ENCODE results near the gene CMSS1. TPM values are rescaled to one million over a fixed set of nuclear protein-coding genes. Genes with fewer than 3 reads are reported as not detected.

The CMSS1 gene
- total and polyA plus RNA-seq, 2 of the 13 experiments (the other 11 are each of a cell fraction or from before 2014, with no cell fraction given): 6.4 to 48.7 TPM

DNA sequence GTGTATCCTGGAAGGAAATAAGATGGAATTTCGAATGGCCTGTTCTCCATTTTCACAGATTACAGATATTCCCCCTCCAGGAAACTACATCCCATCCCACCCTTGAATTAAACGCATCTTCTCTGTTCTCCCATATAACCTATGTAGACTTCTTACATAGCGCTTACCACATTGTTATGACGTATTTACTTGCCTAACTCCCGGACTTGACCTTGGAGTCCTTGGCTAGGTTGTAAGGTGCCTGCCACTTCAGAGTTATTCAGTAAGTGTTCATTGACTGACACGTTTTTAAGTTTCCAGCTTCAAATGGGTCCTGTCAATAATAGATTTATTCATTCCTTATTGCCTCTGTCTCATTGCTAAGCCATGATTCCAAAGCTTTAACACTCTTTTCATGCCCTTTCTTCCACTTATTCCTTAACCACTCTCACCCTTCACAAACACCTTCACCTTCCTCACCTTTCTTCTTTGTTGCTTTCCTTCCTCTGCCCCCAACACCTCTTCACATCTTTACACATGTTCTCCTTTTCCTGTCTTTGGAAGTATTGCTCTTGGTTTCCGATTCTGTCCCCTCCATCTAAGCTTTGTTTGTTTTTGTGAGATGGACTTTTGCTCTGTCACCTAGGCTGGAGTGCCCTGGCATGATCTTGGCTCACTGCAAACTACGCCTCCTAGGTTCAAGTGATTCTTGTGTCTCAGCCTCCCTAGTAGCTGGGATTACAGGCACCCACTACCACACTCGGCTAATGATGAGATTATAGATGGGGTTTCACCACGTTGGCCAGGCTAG is 138.3 kb downstream of the CMSS1 start (continued):
- no peak for TF ChIP-seq NFAT5 (CRISPR knock-in tag; IDR thresholded peaks at IDR 0.05)
- TF ChIP-seq ZNF235 (CRISPR knock-in tag; IDR thresholded peaks at IDR 0.05; ENCODE audit: borderline replicate concordance): no peak
- TF ChIP-seq, protein P1, sequence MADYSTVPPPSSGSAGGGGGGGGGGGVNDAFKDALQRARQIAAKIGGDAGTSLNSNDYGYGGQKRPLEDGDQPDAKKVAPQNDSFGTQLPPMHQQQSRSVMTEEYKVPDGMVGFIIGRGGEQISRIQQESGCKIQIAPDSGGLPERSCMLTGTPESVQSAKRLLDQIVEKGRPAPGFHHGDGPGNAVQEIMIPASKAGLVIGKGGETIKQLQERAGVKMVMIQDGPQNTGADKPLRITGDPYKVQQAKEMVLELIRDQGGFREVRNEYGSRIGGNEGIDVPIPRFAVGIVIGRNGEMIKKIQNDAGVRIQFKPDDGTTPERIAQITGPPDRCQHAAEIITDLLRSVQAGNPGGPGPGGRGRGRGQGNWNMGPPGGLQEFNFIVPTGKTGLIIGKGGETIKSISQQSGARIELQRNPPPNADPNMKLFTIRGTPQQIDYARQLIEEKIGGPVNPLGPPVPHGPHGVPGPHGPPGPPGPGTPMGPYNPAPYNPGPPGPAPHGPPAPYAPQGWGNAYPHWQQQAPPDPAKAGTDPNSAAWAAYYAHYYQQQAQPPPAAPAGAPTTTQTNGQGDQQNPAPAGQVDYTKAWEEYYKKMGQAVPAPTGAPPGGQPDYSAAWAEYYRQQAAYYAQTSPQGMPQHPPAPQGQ (CRISPR knock-in tag; IDR thresholded peaks at IDR 0.05; ENCODE audit: borderline replicate concordance): no peak
- peak; percentile 75 for TF ChIP-seq HNF4A (CRISPR knock-in tag; IDR thresholded peaks at IDR 0.05)
- TF ChIP-seq SOX13 (IDR thresholded peaks at IDR 0.05): no peak
- TF ChIP-seq SOX13 (CRISPR knock-in tag; conservative IDR thresholded peaks at IDR 0.05 in 1 of 2, IDR thresholded peaks at IDR 0.05 in 1 of 2): peak in 1 of 2 experiments; percentile 19; a peak in 1 of 4 replicates
- TF ChIP-seq NFKB2 (CRISPR knock-in tag; IDR thresholded peaks at IDR 0.05; ENCODE audit: borderline replicate concordance): no peak
- TF ChIP-seq ZBTB38 (CRISPR knock-in tag; IDR thresholded peaks at IDR 0.05): peak; percentile 48; the same call in 1 of the 2 replicates
- TF ChIP-seq ZMYM4 (CRISPR knock-in tag; IDR thresholded peaks at IDR 0.05): peak; percentile 86
- no peak for TF ChIP-seq ZNF10 (CRISPR knock-in tag; IDR thresholded peaks at IDR 0.05; ENCODE audit: borderline replicate concordance, low read depth)
- TF ChIP-seq TCF7 (IDR thresholded peaks at IDR 0.05; ENCODE audit: low read depth): no peak
- TF ChIP-seq NFE2 (CRISPR knock-in tag; IDR thresholded peaks at IDR 0.05): no peak
- TF ChIP-seq ZNF3 (CRISPR knock-in tag; IDR thresholded peaks at IDR 0.05): peak; percentile 67; the same call in 1 of the 2 replicates
- TF ChIP-seq PBX3 (CRISPR knock-in tag; IDR thresholded peaks at IDR 0.05; ENCODE audit: borderline replicate concordance): no peak
- TF ChIP-seq ZNF513 (CRISPR knock-in tag; conservative IDR thresholded peaks at IDR 0.05): no peak
- TF ChIP-seq ZNF382 (CRISPR knock-in tag; IDR thresholded peaks at IDR 0.05; ENCODE audit: borderline replicate concordance): no peak
- TF ChIP-seq ZNF335 (CRISPR knock-in tag; IDR thresholded peaks at IDR 0.05): no peak
- TF ChIP-seq ATAD3A (CRISPR knock-in tag; IDR thresholded peaks at IDR 0.05): no peak
- no peak for TF ChIP-seq ZNF530 (CRISPR knock-in tag; IDR thresholded peaks at IDR 0.05; ENCODE audit: low read depth)
- no peak for TF ChIP-seq ATF1 (CRISPR knock-in tag; IDR thresholded peaks at IDR 0.05)

Data from HepG2 (cell line).